DMS 273 treated with DMSO at 0.1 percent for 48 hours (cell line): ENCODE data around the gene IQGAP1.
"Not testable (repeated sequence)": the region's sequence is repeated elsewhere in the genome, so short reads cannot be mapped to it uniquely, and the experiment has no call there.

Experiments used
- DNase-seq: peaks from one replicate; lab custom pipeline; 2025; lab: John Stamatoyannopoulos, UW

Gene IQGAP1

GRCh38 chr15:90411176-90411575, 23.1 kb downstream of the IQGAP1 start:
- DNase-seq: no peak

GRCh38 chr15:90412356-90413194, 24.5 kb downstream of the IQGAP1 start:
- DNase-seq: no peak

GRCh38 chr15:90413411-90414379, 25.7 kb downstream of the IQGAP1 start:
- DNase-seq: no peak

GRCh38 chr15:90414408-90415028, 26.5 kb downstream of the IQGAP1 start:
- no peak for DNase-seq

GRCh38 chr15:90416052-90416451, 28.0 kb downstream of the IQGAP1 start:
- DNase-seq: not testable (repeated sequence)

- DNase-seq: no peak
These were observed 30.6 kb downstream of the IQGAP1 start for GRCh38 chr15:90418627-90419026.

GRCh38 chr15:90419206-90419605, 31.2 kb downstream of the IQGAP1 start:
- no peak for DNase-seq

GRCh38 chr15:90419738-90420406, 31.8 kb downstream of the IQGAP1 start:
- no peak for DNase-seq

- no peak for DNase-seq
These were observed 32.4 kb downstream of the IQGAP1 start for GRCh38 chr15:90420451-90420850.

- no peak for DNase-seq
These were observed 33.5 kb downstream of the IQGAP1 start for GRCh38 chr15:90421527-90421926.

- no peak for DNase-seq
These were observed 34.0 kb downstream of the IQGAP1 start for GRCh38 chr15:90422043-90422442.

GRCh38 chr15:90422936-90423335, 34.9 kb downstream of the IQGAP1 start:
- no peak for DNase-seq

GRCh38 chr15:90423801-90424319, 35.8 kb downstream of the IQGAP1 start:
- no peak for DNase-seq

GRCh38 chr15:90425726-90426346, 37.8 kb downstream of the IQGAP1 start:
- DNase-seq: no peak

- no peak for DNase-seq
These were observed 39.1 kb downstream of the IQGAP1 start for GRCh38 chr15:90427185-90427584.

- DNase-seq: no peak
These were observed 44.2 kb downstream of the IQGAP1 start for GRCh38 chr15:90432253-90432652.

- DNase-seq: no peak
These were observed 47.8 kb downstream of the IQGAP1 start for GRCh38 chr15:90435652-90436337.

GRCh38 chr15:90436952-90437351, 48.9 kb downstream of the IQGAP1 start:
- DNase-seq: no peak

GRCh38 chr15:90437516-90437915, 49.5 kb downstream of the IQGAP1 start:
- DNase-seq: no peak

- DNase-seq: no peak
These were observed 51.9 kb downstream of the IQGAP1 start for GRCh38 chr15:90439946-90440345.
